OCI-LY1 (cell line): ENCODE measurements around the gene C19orf73.

Experiments used
- H2AFZ ChIP-seq: fragments of 200-600 bp; sonication (generic), shearing (Covaris generic); 2 replicates; pipeline ENCODE4 v1.6.0; 2014; ENCODE audit warnings: antibody characterized with exemption, mild to moderate bottlenecking, low read length
- H3F3A ChIP-seq: fragments of 200-600 bp; sonication (generic), shearing (Covaris generic); 2 replicates; pipeline ENCODE4 v1.6.0; 2014; ENCODE audit warnings: mild to moderate bottlenecking, antibody characterized with exemption, low read length, moderate library complexity; ENCODE audit not compliant: insufficient read depth
- H3K27ac ChIP-seq: fragments of 200-600 bp; sonication (generic); 2 replicates; pipeline ENCODE4 v1.5.1; 2014; ENCODE audit warnings: low read length, mixed run types, mild to moderate bottlenecking, low read depth; ENCODE audit not compliant: poor library complexity, severe bottlenecking
- H3K27me3 ChIP-seq: fragments of 200-600 bp; sonication (generic); 2 replicates; pipeline ENCODE4 v1.6.0; 2014; ENCODE audit warnings: antibody characterized with exemption, mild to moderate bottlenecking, low read length, moderate library complexity; ENCODE audit not compliant: insufficient read depth
- H3K36me3 ChIP-seq: fragments of 200-600 bp; sonication (generic); 2 replicates; pipeline ENCODE4 v1.6.1; 2014; ENCODE audit warnings: mild to moderate bottlenecking, antibody characterized with exemption, low read length, moderate library complexity, mixed read lengths; ENCODE audit not compliant: insufficient read depth
- H3K4me1 ChIP-seq: fragments of 200-600 bp; sonication (generic); 2 replicates; pipeline ENCODE4 v1.5.1; 2014; ENCODE audit warnings: mild to moderate bottlenecking, low read length, moderate library complexity; ENCODE audit not compliant: insufficient read depth, severe bottlenecking
- H3K4me2 ChIP-seq: fragments of 200-600 bp; sonication (generic), shearing (Covaris generic); 2 replicates; pipeline ENCODE4 v1.6.1; 2014; ENCODE audit warnings: low read length
- H3K4me3 ChIP-seq: fragments of 200-600 bp; sonication (generic); 2 replicates; pipeline ENCODE4 v1.5.1; 2014; ENCODE audit warnings: low read length, low read depth, mild to moderate bottlenecking, mixed read lengths; ENCODE audit not compliant: poor library complexity, severe bottlenecking
- H3K79me2 ChIP-seq: fragments of 200-600 bp; shearing (Covaris generic); 2 replicates; pipeline ENCODE4 v1.6.1; 2016; ENCODE audit warnings: mixed run types, low read length, mixed read lengths; ENCODE audit not compliant: insufficient read depth
- H3K9ac ChIP-seq: fragments of 200-600 bp; sonication (generic), shearing (Covaris generic); 2 replicates; pipeline ENCODE4 v1.6.1; 2014; ENCODE audit warnings: mild to moderate bottlenecking, low read length, mixed read lengths
- H3K9me2 ChIP-seq: fragments of 200-600 bp; sonication (generic), shearing (Covaris generic); 2 replicates; pipeline ENCODE4 v1.6.1; 2014; ENCODE audit warnings: low read depth, mild to moderate bottlenecking, low read length, mixed read lengths
- H3K9me3 ChIP-seq: fragments of 200-600 bp; shearing (Covaris generic); 2 replicates; pipeline ENCODE4 v1.6.1; 2014; ENCODE audit warnings: low read length, mixed read lengths
- H4K20me1 ChIP-seq: fragments of 200-600 bp; sonication (generic), shearing (Covaris generic); 2 replicates; pipeline ENCODE4 v1.6.0; 2016; ENCODE audit warnings: mild to moderate bottlenecking, low read length; ENCODE audit not compliant: insufficient read depth
- EZH2 ChIP-seq: fragments of 200-600 bp; sonication (generic), shearing (Covaris generic); IDR thresholded peaks from 2 replicates; pipeline ENCODE4 v1.8.0; 2017; ENCODE audit warnings: borderline replicate concordance, mixed run types, mild to moderate bottlenecking, antibody characterized with exemption, low read length, moderate library complexity, mixed read lengths
- TF ChIP-seq, protein P1 (sequence below): fragments of 200-600 bp; sonication (generic), shearing (Covaris generic); IDR thresholded peaks from 2 replicates; pipeline ENCODE4 v1.5.1; 2017; ENCODE audit warnings: mild to moderate bottlenecking, antibody characterized with exemption, low read length, moderate library complexity, mixed read lengths

The C19orf73 gene

DNA sequence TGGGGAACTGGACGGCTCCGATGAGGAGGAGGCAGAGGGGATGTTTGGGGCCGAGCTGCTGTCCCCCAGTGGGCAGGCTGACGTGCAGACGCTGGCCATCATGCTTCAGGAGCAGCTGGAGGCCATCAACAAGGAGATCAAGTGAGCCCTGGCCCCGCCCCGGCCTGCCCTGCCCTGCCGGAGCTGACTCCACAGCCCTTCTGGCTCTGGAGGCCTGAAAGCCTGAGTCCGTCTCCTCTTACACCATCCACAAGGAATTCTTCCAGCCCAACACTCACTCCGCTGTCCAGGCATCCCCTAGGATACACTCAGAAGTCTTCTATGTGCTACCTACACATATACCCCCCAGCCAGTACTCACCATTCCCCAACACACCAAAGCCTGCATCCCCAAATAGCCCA, 17.8 kb upstream of the C19orf73 start:
- H3K27ac ChIP-seq: no peak overlapping the region
- no peaks in the 10 kb centered on the region for H4K20me1 ChIP-seq

DNA sequence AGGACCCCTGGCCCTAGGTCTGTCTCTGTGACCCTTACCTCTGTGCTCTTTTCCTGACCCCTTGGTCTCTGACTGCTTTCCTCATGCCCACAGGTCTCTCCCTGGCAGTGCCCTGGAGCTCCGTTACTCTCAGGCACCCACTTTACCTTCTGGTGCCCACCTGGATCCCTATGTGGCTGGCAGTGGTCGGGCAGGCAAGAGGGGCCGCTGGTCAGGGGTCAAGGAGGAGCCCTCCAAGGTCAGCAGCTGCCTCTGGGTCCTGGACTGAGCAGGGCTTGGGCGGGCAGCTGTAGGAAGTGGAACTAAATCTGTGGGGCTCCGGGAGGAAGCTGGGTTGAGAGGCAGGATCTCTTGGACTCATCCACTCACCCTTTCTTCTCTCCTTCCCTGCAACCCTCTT, 16.7 kb upstream of the C19orf73 start:
- TF ChIP-seq EZH2: no peak
- TF ChIP-seq, protein P1, sequence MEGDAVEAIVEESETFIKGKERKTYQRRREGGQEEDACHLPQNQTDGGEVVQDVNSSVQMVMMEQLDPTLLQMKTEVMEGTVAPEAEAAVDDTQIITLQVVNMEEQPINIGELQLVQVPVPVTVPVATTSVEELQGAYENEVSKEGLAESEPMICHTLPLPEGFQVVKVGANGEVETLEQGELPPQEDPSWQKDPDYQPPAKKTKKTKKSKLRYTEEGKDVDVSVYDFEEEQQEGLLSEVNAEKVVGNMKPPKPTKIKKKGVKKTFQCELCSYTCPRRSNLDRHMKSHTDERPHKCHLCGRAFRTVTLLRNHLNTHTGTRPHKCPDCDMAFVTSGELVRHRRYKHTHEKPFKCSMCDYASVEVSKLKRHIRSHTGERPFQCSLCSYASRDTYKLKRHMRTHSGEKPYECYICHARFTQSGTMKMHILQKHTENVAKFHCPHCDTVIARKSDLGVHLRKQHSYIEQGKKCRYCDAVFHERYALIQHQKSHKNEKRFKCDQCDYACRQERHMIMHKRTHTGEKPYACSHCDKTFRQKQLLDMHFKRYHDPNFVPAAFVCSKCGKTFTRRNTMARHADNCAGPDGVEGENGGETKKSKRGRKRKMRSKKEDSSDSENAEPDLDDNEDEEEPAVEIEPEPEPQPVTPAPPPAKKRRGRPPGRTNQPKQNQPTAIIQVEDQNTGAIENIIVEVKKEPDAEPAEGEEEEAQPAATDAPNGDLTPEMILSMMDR: no peak
- no peak overlapping the region for H3K9ac ChIP-seq

More for the DNA sequence above, 17.8 kb upstream of the C19orf73 start:
- Histone ChIP-seq H3K9me3 (no peaks in the 10 kb centered on the region), H3K4me1 (no peaks in the 10 kb centered on the region), H3K36me3 (0 out of 2 replicates have a peak, but pooled peaks cover 7% of the 10 kb centered on the region), H3K4me3 (no peak overlapping the region), H3K9me2 (no peaks in the 10 kb centered on the region), H3K9ac (no peak overlapping the region), H3K4me2 (no peak overlapping the region), H3K27me3 (no peaks in the 10 kb centered on the region), H3K79me2 (no peaks in the 10 kb centered on the region), H3F3A (no peaks in the 10 kb centered on the region), H2AFZ (no peak overlapping the region)
- TF ChIP-seq EZH2: no peak
- TF ChIP-seq, protein P1: no peak

DNA sequence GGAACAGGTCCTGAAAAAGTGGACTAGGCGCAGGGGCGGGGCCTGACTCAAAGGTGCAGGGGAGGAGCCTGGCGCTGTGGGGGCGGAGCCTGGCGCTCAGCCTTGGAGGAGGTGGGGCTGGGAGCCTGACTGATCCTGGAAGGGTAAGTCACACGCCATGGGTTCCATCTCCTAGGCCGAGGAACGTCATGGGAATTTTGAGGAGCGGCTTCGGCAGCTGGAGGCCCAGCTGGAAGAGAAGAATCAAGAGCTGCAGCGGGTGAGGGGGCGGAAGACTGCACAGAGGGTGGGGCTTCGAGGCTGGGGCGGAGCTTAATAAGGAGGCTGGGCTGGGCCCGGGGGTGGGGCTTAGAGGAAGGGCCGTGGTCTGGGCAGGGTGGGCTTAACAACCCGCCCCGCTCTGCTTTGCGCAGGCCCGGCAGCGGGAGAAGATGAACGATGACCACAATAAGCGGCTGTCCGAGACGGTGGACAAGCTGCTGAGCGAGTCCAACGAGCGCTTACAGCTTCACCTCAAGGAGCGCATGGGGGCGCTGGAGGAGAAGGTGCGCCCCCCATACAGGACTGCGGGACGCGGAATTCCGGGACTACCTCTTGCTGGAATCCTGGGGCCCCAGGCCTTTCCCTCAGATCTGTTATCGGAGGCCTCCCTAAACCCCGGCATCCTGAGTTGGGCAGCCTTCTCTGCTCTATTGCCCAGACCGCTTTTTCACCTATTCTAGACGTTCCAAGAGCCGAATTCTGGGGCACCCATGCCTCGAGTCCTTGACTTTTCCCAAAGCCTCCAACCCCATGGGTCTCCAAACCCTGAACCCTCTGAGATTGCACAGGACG, 14.9 kb upstream of the C19orf73 start:
- no peak overlapping the region for H3K27ac ChIP-seq
- TF ChIP-seq, protein P1: no peak
- no peak for TF ChIP-seq EZH2
- H3F3A ChIP-seq: no peaks in the 10 kb centered on the region
- H3K9me2 ChIP-seq: no peaks in the 10 kb centered on the region
- H3K27me3 ChIP-seq: no peaks in the 10 kb centered on the region
- H4K20me1 ChIP-seq: no peaks in the 10 kb centered on the region
- H3K9ac ChIP-seq: no peak overlapping the region
- peaks cover 10% of the 10 kb centered on the region; the same call in 1 of the 2 replicates for H3K36me3 ChIP-seq
- H3K4me2 ChIP-seq: no peak overlapping the region
- no peak overlapping the region for H3K4me3 ChIP-seq
- peaks cover 4% of the 10 kb centered on the region for H3K4me1 ChIP-seq
- no peaks in the 10 kb centered on the region for H3K79me2 ChIP-seq
- no peaks in the 10 kb centered on the region for H3K9me3 ChIP-seq
- H2AFZ ChIP-seq: no peak overlapping the region

More for the DNA sequence above, 16.7 kb upstream of the C19orf73 start:
- Histone ChIP-seq H3F3A (no peaks in the 10 kb centered on the region), H3K4me2 (no peak overlapping the region), H3K4me3 (no peak overlapping the region), H3K36me3 (0 out of 2 replicates have a peak, but pooled peaks cover 7% of the 10 kb centered on the region), H3K27me3 (no peaks in the 10 kb centered on the region), H2AFZ (no peak overlapping the region), H3K4me1 (no peaks in the 10 kb centered on the region), H3K9me3 (no peaks in the 10 kb centered on the region), H3K27ac (no peak overlapping the region), H3K79me2 (no peaks in the 10 kb centered on the region), H3K9me2 (no peaks in the 10 kb centered on the region), H4K20me1 (no peaks in the 10 kb centered on the region)
